ENCODE measurements around the gene ZNF2.

DNA sequence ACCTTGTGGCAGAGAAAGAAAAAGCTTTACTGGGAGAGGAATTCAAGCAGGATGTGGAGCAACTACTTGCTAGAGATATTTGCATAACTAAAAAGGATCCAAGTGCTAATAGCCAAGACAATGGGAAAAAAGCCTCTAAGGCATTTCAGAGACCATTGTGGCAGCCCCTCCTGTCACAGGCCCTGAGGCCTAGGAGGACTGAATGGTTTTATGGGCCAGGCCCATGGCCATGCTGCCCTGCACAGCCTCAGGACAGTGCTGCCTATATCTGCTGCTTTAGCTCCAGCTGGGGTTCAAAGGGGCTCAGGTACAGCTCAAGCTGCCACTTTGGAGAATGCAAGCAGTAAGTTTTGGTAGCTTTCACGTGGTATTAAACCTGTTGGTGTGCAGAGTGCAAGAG lies 26.9 kb upstream of the ZNF2 start:
- TF ChIP-seq MAZ (IDR thresholded peaks at IDR 0.05; ENCODE audit: borderline replicate concordance, low read depth, low read length), result no peak
- TF ChIP-seq MAZ (CRISPR knock-in tag; IDR thresholded peaks at IDR 0.05; ENCODE audit: low read depth), result no peak
- no peak for TF ChIP-seq SP2 (CRISPR knock-in tag; IDR thresholded peaks at IDR 0.05)
- no peak for TF ChIP-seq ZNF547 (CRISPR knock-in tag; IDR thresholded peaks at IDR 0.05)
- TF ChIP-seq, protein P1, sequence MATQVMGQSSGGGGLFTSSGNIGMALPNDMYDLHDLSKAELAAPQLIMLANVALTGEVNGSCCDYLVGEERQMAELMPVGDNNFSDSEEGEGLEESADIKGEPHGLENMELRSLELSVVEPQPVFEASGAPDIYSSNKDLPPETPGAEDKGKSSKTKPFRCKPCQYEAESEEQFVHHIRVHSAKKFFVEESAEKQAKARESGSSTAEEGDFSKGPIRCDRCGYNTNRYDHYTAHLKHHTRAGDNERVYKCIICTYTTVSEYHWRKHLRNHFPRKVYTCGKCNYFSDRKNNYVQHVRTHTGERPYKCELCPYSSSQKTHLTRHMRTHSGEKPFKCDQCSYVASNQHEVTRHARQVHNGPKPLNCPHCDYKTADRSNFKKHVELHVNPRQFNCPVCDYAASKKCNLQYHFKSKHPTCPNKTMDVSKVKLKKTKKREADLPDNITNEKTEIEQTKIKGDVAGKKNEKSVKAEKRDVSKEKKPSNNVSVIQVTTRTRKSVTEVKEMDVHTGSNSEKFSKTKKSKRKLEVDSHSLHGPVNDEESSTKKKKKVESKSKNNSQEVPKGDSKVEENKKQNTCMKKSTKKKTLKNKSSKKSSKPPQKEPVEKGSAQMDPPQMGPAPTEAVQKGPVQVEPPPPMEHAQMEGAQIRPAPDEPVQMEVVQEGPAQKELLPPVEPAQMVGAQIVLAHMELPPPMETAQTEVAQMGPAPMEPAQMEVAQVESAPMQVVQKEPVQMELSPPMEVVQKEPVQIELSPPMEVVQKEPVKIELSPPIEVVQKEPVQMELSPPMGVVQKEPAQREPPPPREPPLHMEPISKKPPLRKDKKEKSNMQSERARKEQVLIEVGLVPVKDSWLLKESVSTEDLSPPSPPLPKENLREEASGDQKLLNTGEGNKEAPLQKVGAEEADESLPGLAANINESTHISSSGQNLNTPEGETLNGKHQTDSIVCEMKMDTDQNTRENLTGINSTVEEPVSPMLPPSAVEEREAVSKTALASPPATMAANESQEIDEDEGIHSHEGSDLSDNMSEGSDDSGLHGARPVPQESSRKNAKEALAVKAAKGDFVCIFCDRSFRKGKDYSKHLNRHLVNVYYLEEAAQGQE (IDR thresholded peaks at IDR 0.05; ENCODE audit: borderline replicate concordance in 1 of 2, low read depth in 1 of 2, low read length in 2 of 2), result no peak
- no peak for TF ChIP-seq MYC (CRISPR knock-in tag; IDR thresholded peaks at IDR 0.05; ENCODE audit: borderline replicate concordance)

Measured in HepG2 (cell line).